SK-N-SH (cell line): ENCODE measurements around the gene TAS2R31. TPM values are rescaled to one million over a fixed set of nuclear protein-coding genes. Genes with fewer than 3 reads are reported as not detected.

Experiments used
- CTCF ChIA-PET: fragments of 300-600, 350-600 bp; formaldehyde crosslinking; extraction: SDS; loops from one replicate; lab custom pipeline; 2021; lab: Yijun Ruan, JAX
- POLR2A ChIA-PET: fragments of 350-600 bp; sonication (Branson Sonifier 250); formaldehyde crosslinking; extraction: SDS; loops from one replicate; lab custom pipeline; 2020; ENCODE audit warnings: antibody characterized with exemption, inconsistent platforms; lab: Yijun Ruan, JAX
- DNase-seq: peaks from one replicate; pipeline ENCODE4 v3.0.0; 2012
- H2AFZ ChIP-seq: fragments of 200-600 bp; sonication (generic); 2 replicates; pipeline ENCODE4 v1.8.1; 2016; ENCODE audit warnings: antibody characterized with exemption, mild to moderate bottlenecking, low read depth
- H3F3A ChIP-seq: fragments of 200-600 bp; sonication (generic); replicated peaks from 2 replicates; pipeline ENCODE3; 2016; ENCODE audit warnings: antibody characterized with exemption, mild to moderate bottlenecking; ENCODE audit not compliant: insufficient read depth
- H3K27ac ChIP-seq, 2 experiments: fragments of 200-500 bp in 1 of 2; fragments of 200-600 bp in 1 of 2; sonication (Bioruptor generic) in 1 of 2; sonication (generic), shearing (Covaris generic) in 1 of 2; 2 replicates each; pipeline versions ENCODE4 v1.5.1 to v1.6.1; 2014 to 2016; ENCODE audit warnings: low read depth in 2 of 2, inconsistent platforms in 1 of 2, low read length in 1 of 2, mild to moderate bottlenecking in 1 of 2, mixed read lengths in 1 of 2
- H3K27me3 ChIP-seq: fragments of 200-600 bp; sonication (generic), shearing (Covaris generic); 2 replicates; pipeline ENCODE4 v1.6.1; 2016; ENCODE audit warnings: mixed run types; ENCODE audit not compliant: insufficient read depth
- H3K36me3 ChIP-seq, 2 experiments: fragments of 200-500 bp in 1 of 2; fragments of 200-600 bp in 1 of 2; sonication (Bioruptor generic) in 1 of 2; sonication (generic) in 1 of 2; replicated peaks in 1 of 2; 2 replicates each; pipeline versions ENCODE3 to v1.5.1; 2014 to 2016; ENCODE audit warnings: low read length in 1 of 2, mild to moderate bottlenecking in 1 of 2; ENCODE audit not compliant: insufficient read depth in 2 of 2, control insufficient read depth in 1 of 2
- H3K4me1 ChIP-seq, 2 experiments: fragments of 200-500 bp in 1 of 2; fragments of 200-600 bp in 1 of 2; sonication (Bioruptor generic) in 1 of 2; sonication (generic), shearing (Covaris generic) in 1 of 2; 2 replicates each; pipeline versions ENCODE4 v1.5.1 to v1.6.1; 2014 to 2016; ENCODE audit warnings: low read depth in 1 of 2, low read length in 1 of 2, mixed run types in 1 of 2; ENCODE audit not compliant: insufficient read depth in 2 of 2, control insufficient read depth in 1 of 2
- H3K4me2 ChIP-seq: fragments of 200-600 bp; sonication (generic), shearing (Covaris generic); 2 replicates; pipeline ENCODE4 v1.6.1; 2017; ENCODE audit warnings: mixed run types
- H3K4me3 ChIP-seq, 2 experiments: fragments of 200-500 bp in 1 of 2; fragments of 200-600 bp in 1 of 2; sonication (Bioruptor generic) in 1 of 2; sonication (generic), shearing (Covaris generic) in 1 of 2; 2 replicates each; pipeline versions ENCODE4 v1.5.1 to v1.8.1; 2014 to 2016; ENCODE audit warnings: low read depth in 2 of 2, inconsistent platforms in 1 of 2, low read length in 1 of 2, mild to moderate bottlenecking in 1 of 2, mixed read lengths in 1 of 2, moderate library complexity in 1 of 2
- H3K79me2 ChIP-seq: fragments of 200-600 bp; sonication (generic); 2 replicates; pipeline ENCODE4 v1.8.1; 2017; ENCODE audit warnings: mild to moderate bottlenecking; ENCODE audit not compliant: insufficient read depth
- H3K9ac ChIP-seq: fragments of 200-600 bp; sonication (generic); 2 replicates; pipeline ENCODE4 v1.6.1; 2017; ENCODE audit warnings: mixed run types
- H3K9me2 ChIP-seq: fragments of 200-600 bp; sonication (generic); 2 replicates; pipeline ENCODE4 v1.6.1; 2017; ENCODE audit warnings: mixed run types
- H3K9me3 ChIP-seq: fragments of 200-600 bp; sonication (generic); 2 replicates; pipeline ENCODE4 v1.6.1; 2017; ENCODE audit warnings: mixed run types, mild to moderate bottlenecking, moderate library complexity
- H4K20me1 ChIP-seq: fragments of 200-600 bp; sonication (generic); 2 replicates; pipeline ENCODE4 v1.6.1; 2017; ENCODE audit warnings: mild to moderate bottlenecking, mixed run types; ENCODE audit not compliant: insufficient read depth
- CHD2 ChIP-seq: fragments of 150-350 bp; IDR thresholded peaks from 2 replicates; pipeline ENCODE4 v1.6.1; 2018; ENCODE audit warnings: low read length; ENCODE audit not compliant: partially characterized antibody
- EZH2phosphoT487 ChIP-seq: fragments of 200-600 bp; sonication (generic); IDR thresholded peaks from 2 replicates; pipeline ENCODE4 v1.6.1; 2017; ENCODE audit warnings: low read depth, mixed run types, mild to moderate bottlenecking, antibody characterized with exemption, moderate library complexity, borderline replicate concordance
- FOXM1 ChIP-seq: IDR thresholded peaks from 2 replicates; pipeline ENCODE4 v1.4.0; 2012; ENCODE audit warnings: low read depth, mild to moderate bottlenecking
- GABPA ChIP-seq: IDR thresholded peaks from 2 replicates; pipeline ENCODE4 v1.4.0; 2012; ENCODE audit warnings: low read depth, mild to moderate bottlenecking
- GATA2 ChIP-seq: sonication (generic); formaldehyde crosslinking; IDR thresholded peaks from 2 replicates; pipeline ENCODE4 v1.5.0; 2020; ENCODE audit warnings: mild to moderate bottlenecking, missing genetic modification reagents
- IRF3 ChIP-seq: fragments of 150-350 bp; IDR thresholded peaks from 2 replicates; pipeline ENCODE4 v1.6.1; 2016; ENCODE audit warnings: mild to moderate bottlenecking, low read depth, low read length
- NFIC ChIP-seq: IDR thresholded peaks from 2 replicates; pipeline ENCODE4 v1.4.0; 2012; ENCODE audit warnings: borderline replicate concordance
- NRF1 ChIP-seq: IDR thresholded peaks from 2 replicates; pipeline ENCODE4 v1.6.1; 2012; ENCODE audit warnings: low read depth, mild to moderate bottlenecking, low read length
- PBX3 ChIP-seq: IDR thresholded peaks from 2 replicates; pipeline ENCODE4; 2012
- RAD21 ChIP-seq: IDR thresholded peaks from 2 replicates; pipeline ENCODE4 v1.6.1; 2012; ENCODE audit warnings: mild to moderate bottlenecking, low read length
- SIN3A ChIP-seq: IDR thresholded peaks from 2 replicates; pipeline ENCODE4 v1.6.1; 2012; ENCODE audit warnings: low read depth, mild to moderate bottlenecking, low read length, moderate library complexity, borderline replicate concordance
- TAF1 ChIP-seq: IDR thresholded peaks from 2 replicates; pipeline ENCODE4 v1.6.1; 2012; ENCODE audit warnings: low read depth, mild to moderate bottlenecking, low read length, moderate library complexity, borderline replicate concordance
- TCF12 ChIP-seq: IDR thresholded peaks from 2 replicates; pipeline ENCODE4 v1.4.0; 2012
- TEAD4 ChIP-seq: IDR thresholded peaks from 2 replicates; pipeline ENCODE4 v1.4.0; 2012; ENCODE audit warnings: mild to moderate bottlenecking, borderline replicate concordance; ENCODE audit not compliant: insufficient read depth
- ZBTB33 ChIP-seq: IDR thresholded peaks from 2 replicates; pipeline ENCODE4 v1.4.0; 2012; ENCODE audit warnings: low read depth, borderline replicate concordance
- WGBS: methylation state at CpG from one replicate; pipeline ENCODE4 v1.1.6; 2017; ENCODE audit warnings: low lambda C conversion rate; 5-methylcytosine and 5-hydroxymethylcytosine counted together
- polyA plus RNA-seq, 3 experiments: library from polyadenylated mRNA; depleted of rRNA; stranded (reverse); fragments of >200 nt; gene quantifications; 2 replicates each; pipeline ENCODE4 v1.2.3, GENCODE V29; 2012
- TF ChIP-seq, protein P1 (sequence below): IDR thresholded peaks from 2 replicates; pipeline ENCODE4 v1.6.1; 2012; ENCODE audit warnings: mild to moderate bottlenecking, low read depth, low read length, moderate library complexity

TAS2R31 gene
- polyA plus RNA-seq, 1 of the 3 experiments (the other 2 are of a cell fraction), result 0.16 TPM

DNA sequence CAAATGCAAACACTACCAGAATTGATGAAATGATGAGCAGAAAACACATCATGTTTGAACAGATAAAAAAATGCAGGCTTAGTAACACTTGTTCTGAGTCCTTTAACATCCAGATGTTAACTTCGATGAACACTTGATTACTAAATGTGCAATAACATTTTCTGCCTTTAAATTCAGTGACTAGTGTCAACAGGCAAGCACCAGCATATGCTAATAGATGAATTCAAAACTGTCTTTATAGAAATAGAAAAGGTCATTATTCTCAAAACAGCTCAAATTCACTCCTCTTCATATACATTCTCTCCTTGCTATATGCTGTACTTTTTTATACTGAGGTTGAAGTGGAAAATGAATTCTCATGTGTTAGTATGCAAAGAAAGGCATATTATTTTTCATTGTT is 8.7 kb downstream of the TAS2R31 start, which contains the start of gene TAS2R19:
TSS of gene TAS2R19 (minus strand) at position 101 of the 400 bp plus-strand sequence. CDS start at position 52, 49 bp downstream.
- Histone ChIP-seq H3K4me1 (no peaks in the 10 kb centered on the region), H3K4me2 (no peak within 1 kb of the TSS), H3K9me2 (no peaks in the 10 kb centered on the region), H3K27me3 (no peaks in the 10 kb centered on the region), H3K9me3 (peaks cover 4% of the 10 kb centered on the region; the same call in 1 of the 2 replicates), H3K9ac (no peak within 1 kb of the TSS), H3F3A (no peaks in the 10 kb centered on the region), H3K79me2 (no peaks in the 10 kb centered on the region), H2AFZ (no peak within 1 kb of the TSS), H3K27ac (no peak within 1 kb of the TSS), H3K36me3 (peaks cover 9 to 15% of the 10 kb centered on the region in 2 experiments), H4K20me1 (no peaks in the 10 kb centered on the region), H3K4me3 (no peak within 1 kb of the TSS)
- TF ChIP-seq TEAD4 (no peak), PBX3 (no peak), SIN3A (no peak), NRF1 (no peak), GABPA (no peak), FOXM1 (no peak), EZH2phosphoT487 (no peak), NFIC (no peak), CHD2 (no peak), TCF12 (no peak)
- TF ChIP-seq, protein P1, sequence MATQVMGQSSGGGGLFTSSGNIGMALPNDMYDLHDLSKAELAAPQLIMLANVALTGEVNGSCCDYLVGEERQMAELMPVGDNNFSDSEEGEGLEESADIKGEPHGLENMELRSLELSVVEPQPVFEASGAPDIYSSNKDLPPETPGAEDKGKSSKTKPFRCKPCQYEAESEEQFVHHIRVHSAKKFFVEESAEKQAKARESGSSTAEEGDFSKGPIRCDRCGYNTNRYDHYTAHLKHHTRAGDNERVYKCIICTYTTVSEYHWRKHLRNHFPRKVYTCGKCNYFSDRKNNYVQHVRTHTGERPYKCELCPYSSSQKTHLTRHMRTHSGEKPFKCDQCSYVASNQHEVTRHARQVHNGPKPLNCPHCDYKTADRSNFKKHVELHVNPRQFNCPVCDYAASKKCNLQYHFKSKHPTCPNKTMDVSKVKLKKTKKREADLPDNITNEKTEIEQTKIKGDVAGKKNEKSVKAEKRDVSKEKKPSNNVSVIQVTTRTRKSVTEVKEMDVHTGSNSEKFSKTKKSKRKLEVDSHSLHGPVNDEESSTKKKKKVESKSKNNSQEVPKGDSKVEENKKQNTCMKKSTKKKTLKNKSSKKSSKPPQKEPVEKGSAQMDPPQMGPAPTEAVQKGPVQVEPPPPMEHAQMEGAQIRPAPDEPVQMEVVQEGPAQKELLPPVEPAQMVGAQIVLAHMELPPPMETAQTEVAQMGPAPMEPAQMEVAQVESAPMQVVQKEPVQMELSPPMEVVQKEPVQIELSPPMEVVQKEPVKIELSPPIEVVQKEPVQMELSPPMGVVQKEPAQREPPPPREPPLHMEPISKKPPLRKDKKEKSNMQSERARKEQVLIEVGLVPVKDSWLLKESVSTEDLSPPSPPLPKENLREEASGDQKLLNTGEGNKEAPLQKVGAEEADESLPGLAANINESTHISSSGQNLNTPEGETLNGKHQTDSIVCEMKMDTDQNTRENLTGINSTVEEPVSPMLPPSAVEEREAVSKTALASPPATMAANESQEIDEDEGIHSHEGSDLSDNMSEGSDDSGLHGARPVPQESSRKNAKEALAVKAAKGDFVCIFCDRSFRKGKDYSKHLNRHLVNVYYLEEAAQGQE, result no peak
- WGBS, result 91% methylated on average over 1 of the region's 1 CpG
- DNase-seq, result no peak
- POLR2A ChIA-PET, result no interaction called here
- CTCF ChIA-PET, result no interaction called here

DNA sequence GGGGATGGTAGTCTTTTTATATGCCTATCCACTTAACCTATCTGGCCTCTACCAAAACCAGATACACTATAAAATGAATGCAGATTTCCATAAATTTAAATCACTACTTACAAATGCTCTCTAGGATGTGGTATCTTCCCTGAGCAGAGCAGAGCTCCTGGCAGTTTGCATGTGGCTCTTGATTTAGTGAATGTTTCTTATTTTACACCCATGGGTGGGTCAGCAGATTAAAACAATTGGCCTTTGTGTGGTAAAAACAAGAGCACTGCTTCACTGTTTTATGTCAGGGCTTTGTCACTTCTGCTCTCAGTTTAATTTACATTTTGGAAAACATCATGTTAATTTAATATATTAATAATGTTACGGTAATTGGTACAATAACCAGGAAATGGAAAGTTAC is 14.3 kb downstream of the TAS2R31 start:
- Histone ChIP-seq H3K4me2 (no peak overlapping the region), H3K36me3 (peaks cover 4 to 9% of the 10 kb centered on the region in 2 experiments), H4K20me1 (no peaks in the 10 kb centered on the region), H3K79me2 (peaks cover 6% of the 10 kb centered on the region; the same call in 1 of the 2 replicates), H3K9ac (no peak overlapping the region), H3K27me3 (no peaks in the 10 kb centered on the region), H3K4me3 (no peak overlapping the region), H3F3A (no peaks in the 10 kb centered on the region), H2AFZ (no peak overlapping the region), H3K27ac (no peak overlapping the region; a peak in 1 of 4 replicates), H3K4me1 (no peaks in the 10 kb centered on the region; a peak in 1 of 4 replicates), H3K9me2 (no peaks in the 10 kb centered on the region), H3K9me3 (no peaks in the 10 kb centered on the region)
- CTCF ChIA-PET, result no interaction called here
- WGBS, result 95% methylated on average over 1 of the region's 1 CpG
- no peak for DNase-seq
- TF ChIP-seq TCF12 (no peak), GATA2 (CRISPR knock-in tag) (no peak), GABPA (no peak), ZBTB33 (no peak), RAD21 (no peak), IRF3 (no peak), TAF1 (no peak)
- TF ChIP-seq, protein P1, result no peak
- POLR2A ChIA-PET, result no interaction called here
